ENCODE results near the gene BTG4.

DNA sequence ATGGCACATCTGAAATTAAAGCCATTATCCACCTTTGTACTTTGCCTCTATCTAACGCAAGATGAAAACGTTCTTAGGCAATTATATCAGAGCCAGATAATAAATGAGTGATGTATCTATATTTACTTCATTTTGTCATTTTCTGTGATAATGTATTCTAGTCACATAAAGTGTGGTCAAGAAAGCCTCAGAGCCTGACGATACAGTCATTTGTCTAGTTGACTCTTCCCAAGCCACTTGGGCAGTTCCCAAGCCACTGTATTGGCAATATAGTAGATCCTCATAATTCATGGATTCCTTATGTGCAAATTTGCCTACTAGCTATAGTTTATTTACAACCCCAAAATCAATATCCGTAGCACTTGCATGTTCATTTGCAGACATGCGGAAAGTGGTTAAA, 10.2 kb upstream of the BTG4 start:
- TF ChIP-seq, protein P1, sequence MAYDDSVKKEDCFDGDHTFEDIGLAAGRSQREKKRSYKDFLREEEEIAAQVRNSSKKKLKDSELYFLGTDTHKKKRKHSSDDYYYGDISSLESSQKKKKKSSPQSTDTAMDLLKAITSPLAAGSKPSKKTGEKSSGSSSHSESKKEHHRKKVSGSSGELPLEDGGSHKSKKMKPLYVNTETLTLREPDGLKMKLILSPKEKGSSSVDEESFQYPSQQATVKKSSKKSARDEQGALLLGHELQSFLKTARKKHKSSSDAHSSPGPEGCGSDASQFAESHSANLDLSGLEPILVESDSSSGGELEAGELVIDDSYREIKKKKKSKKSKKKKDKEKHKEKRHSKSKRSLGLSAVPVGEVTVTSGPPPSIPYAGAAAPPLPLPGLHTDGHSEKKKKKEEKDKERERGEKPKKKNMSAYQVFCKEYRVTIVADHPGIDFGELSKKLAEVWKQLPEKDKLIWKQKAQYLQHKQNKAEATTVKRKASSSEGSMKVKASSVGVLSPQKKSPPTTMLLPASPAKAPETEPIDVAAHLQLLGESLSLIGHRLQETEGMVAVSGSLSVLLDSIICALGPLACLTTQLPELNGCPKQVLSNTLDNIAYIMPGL (CRISPR knock-in tag; IDR thresholded peaks at IDR 0.05), result no peak
- TF ChIP-seq ZNF138 (CRISPR knock-in tag; conservative IDR thresholded peaks at IDR 0.05) (no peak), ZNF121 (CRISPR knock-in tag; IDR thresholded peaks at IDR 0.05) (no peak)
- TF ChIP-seq, protein P2, sequence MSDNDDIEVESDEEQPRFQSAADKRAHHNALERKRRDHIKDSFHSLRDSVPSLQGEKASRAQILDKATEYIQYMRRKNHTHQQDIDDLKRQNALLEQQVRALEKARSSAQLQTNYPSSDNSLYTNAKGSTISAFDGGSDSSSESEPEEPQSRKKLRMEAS (CRISPR knock-in tag; IDR thresholded peaks at IDR 0.05), result no peak
- TF ChIP-seq, protein P3, sequence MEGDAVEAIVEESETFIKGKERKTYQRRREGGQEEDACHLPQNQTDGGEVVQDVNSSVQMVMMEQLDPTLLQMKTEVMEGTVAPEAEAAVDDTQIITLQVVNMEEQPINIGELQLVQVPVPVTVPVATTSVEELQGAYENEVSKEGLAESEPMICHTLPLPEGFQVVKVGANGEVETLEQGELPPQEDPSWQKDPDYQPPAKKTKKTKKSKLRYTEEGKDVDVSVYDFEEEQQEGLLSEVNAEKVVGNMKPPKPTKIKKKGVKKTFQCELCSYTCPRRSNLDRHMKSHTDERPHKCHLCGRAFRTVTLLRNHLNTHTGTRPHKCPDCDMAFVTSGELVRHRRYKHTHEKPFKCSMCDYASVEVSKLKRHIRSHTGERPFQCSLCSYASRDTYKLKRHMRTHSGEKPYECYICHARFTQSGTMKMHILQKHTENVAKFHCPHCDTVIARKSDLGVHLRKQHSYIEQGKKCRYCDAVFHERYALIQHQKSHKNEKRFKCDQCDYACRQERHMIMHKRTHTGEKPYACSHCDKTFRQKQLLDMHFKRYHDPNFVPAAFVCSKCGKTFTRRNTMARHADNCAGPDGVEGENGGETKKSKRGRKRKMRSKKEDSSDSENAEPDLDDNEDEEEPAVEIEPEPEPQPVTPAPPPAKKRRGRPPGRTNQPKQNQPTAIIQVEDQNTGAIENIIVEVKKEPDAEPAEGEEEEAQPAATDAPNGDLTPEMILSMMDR (IDR thresholded peaks at IDR 0.05), result no peak
- TF ChIP-seq, protein P4, sequence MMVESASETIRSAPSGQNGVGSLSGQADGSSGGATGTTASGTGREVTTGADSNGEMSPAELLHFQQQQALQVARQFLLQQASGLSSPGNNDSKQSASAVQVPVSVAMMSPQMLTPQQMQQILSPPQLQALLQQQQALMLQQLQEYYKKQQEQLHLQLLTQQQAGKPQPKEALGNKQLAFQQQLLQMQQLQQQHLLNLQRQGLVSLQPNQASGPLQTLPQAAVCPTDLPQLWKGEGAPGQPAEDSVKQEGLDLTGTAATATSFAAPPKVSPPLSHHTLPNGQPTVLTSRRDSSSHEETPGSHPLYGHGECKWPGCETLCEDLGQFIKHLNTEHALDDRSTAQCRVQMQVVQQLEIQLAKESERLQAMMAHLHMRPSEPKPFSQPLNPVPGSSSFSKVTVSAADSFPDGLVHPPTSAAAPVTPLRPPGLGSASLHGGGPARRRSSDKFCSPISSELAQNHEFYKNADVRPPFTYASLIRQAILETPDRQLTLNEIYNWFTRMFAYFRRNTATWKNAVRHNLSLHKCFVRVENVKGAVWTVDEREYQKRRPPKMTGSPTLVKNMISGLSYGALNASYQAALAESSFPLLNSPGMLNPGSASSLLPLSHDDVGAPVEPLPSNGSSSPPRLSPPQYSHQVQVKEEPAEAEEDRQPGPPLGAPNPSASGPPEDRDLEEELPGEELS (CRISPR knock-in tag; IDR thresholded peaks at IDR 0.05), result no peak
- TF ChIP-seq, protein P5, sequence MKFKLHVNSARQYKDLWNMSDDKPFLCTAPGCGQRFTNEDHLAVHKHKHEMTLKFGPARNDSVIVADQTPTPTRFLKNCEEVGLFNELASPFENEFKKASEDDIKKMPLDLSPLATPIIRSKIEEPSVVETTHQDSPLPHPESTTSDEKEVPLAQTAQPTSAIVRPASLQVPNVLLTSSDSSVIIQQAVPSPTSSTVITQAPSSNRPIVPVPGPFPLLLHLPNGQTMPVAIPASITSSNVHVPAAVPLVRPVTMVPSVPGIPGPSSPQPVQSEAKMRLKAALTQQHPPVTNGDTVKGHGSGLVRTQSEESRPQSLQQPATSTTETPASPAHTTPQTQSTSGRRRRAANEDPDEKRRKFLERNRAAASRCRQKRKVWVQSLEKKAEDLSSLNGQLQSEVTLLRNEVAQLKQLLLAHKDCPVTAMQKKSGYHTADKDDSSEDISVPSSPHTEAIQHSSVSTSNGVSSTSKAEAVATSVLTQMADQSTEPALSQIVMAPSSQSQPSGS (CRISPR knock-in tag; IDR thresholded peaks at IDR 0.05; ENCODE audit: borderline replicate concordance, low read depth), result no peak
- TF ChIP-seq, protein P6, sequence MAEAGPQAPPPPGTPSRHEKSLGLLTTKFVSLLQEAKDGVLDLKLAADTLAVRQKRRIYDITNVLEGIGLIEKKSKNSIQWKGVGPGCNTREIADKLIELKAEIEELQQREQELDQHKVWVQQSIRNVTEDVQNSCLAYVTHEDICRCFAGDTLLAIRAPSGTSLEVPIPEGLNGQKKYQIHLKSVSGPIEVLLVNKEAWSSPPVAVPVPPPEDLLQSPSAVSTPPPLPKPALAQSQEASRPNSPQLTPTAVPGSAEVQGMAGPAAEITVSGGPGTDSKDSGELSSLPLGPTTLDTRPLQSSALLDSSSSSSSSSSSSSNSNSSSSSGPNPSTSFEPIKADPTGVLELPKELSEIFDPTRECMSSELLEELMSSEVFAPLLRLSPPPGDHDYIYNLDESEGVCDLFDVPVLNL (CRISPR knock-in tag; IDR thresholded peaks at IDR 0.05; ENCODE audit: borderline replicate concordance, low read depth), result no peak
